ENCODE measurements around the gene CSHL1.
"Not testable (repeated sequence)": the region's sequence is repeated elsewhere in the genome, so short reads cannot be mapped to it uniquely, and the experiment has no call there.

CSHL1 gene

DNA sequence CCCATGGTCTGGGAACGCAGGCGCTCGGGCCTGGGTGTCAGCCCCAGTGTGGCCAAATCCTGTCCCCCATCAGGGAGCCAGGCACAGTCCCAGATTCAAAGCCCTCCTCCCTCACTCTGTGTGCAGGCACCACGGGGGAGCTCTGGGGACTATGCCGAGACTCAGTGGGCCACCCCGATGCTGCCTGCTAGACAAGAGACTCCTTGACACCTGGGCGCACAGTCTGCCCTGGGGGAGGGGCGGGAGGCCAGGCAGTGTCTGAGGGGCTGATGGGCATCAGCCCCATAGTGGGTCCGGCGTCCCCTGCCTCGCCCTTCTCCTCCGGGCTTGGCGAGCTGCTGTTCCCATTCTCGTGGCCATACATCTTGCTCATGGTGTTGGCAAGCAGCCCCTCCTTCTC is 29.5 kb upstream of the CSHL1 start:
- no peak overlapping the region for H3K4me3 ChIP-seq (ENCODE audit: low read depth, low read length)

DNA sequence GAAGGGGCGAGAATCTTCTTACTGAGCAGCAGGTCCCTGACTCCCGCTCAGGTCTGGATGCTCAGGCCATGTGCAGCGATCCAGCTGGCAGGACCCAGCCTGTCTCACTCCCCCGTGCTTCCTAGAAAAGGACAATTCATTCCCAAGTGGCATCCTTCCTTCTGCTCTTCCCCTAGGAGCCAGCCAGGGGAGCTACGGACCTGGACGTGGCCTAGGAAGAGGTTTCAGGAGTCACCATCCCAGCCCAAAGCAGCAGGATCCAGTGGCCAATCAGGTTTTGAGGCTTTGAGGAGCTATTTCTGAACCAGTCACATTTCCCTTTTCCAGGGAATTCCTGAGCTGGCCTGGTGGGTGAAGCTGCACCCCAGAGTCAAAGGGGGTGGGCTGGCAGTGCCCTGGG is 28.8 kb upstream of the CSHL1 start:
- no peak overlapping the region for H3K4me3 ChIP-seq (ENCODE audit: low read depth, low read length)

DNA sequence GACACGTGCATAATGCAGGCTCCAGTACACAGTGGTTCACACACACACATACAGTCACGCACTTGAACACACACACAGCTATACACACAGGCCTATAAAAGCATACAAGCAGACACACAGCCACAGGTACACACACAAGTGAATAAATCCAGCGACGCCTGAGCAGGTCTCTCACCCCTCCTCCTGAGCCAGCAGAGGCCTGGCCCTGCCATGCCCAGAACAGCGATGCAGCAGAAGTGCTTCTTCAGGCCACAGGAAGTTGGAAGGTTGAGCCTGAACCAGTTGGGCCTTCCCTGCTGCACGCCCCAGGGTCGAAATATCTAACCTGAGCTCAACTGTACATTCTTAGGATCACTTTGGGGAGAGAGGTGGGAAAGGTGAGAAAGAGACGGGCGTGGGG is 28.3 kb upstream of the CSHL1 start:
- no peak overlapping the region for H3K4me3 ChIP-seq (ENCODE audit: low read depth, low read length)

DNA sequence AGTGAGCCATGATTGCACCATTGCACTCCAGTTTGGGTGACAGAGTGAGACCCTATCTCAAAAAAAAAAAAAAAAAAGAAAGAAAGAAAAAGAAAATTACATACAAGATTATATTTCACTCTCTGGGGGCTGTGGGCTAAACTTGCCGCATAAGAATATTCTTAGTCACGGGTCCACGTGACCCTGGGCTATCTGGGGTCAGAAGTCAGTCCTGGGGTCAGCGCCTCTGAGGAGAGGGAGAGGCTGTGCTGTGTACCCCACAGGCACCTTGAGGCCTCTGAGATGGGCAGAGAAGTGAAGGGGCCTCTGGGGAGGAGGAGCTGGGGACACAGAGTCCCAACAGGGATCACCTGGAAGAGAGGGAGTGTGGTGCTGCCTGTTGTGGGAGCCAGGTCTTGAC is 26.9 kb upstream of the CSHL1 start:
- H3K4me3 ChIP-seq (ENCODE audit: low read depth, low read length), result no peak overlapping the region

DNA sequence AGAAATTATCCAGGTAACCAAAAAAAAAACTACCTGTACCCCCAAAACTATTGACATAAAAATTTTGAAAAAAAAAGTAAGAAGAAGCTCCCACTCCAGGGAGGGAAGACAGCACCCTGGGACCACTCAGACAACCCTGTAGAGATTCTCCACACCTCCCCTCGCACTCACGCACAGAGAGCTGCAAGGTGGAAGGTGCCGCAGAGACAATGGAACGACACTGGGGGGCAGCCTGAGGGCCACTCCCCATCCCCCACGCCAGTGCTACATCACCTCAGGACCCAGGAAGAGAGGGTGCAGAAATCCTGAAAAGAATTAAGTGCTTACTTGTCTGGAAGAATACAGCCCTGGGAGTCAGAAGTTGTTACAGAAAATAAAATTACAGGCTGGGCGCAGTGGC is 26.3 kb upstream of the CSHL1 start:
- H3K4me3 ChIP-seq (ENCODE audit: low read depth, low read length), result no peak overlapping the region

DNA sequence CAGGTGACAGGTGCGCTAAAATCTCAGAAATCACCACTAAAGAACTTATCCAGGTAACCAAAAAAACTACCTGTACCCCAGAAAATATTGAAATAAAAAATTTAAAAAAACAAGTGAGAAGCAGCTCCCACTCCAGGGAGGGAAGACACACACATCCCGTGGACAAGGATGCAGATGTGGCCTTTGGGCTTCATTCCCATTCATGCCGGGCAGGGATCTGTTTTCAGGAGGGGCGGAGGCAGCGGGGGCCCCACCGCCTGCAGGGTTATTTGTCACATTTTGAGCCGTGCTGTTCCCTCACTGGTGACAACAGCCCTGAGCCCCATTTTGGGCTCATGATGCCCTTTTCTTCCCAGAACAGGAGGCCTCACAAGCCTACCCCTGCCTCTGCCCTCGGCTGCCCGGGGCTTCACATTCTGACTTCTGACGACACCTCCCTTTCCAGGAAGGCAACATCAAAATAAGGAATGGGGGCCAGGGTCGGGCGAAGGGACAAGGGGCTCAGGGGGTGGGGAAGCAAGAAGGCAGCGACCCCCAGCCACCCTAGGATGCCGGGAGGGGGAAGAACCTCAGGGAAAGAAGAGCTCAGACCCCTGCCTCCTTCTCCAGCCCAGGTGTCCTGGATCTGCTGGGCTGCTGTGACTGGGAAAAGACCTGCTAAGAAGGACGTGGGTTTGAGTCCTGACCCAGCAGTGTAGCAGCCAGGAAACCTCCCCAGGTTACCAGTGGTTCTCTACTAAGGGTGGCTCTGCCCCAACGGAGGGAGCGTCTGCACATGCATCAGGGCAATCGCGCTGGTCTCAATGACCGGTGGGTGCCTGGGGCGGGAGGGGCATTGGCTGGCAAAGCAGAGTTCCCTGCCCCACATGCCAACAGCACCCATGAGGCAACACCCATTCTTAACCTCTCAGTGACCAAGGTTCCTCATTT is 23.4 kb upstream of the CSHL1 start:
- no peak overlapping the region for H3K4me3 ChIP-seq (ENCODE audit: low read depth, low read length)

DNA sequence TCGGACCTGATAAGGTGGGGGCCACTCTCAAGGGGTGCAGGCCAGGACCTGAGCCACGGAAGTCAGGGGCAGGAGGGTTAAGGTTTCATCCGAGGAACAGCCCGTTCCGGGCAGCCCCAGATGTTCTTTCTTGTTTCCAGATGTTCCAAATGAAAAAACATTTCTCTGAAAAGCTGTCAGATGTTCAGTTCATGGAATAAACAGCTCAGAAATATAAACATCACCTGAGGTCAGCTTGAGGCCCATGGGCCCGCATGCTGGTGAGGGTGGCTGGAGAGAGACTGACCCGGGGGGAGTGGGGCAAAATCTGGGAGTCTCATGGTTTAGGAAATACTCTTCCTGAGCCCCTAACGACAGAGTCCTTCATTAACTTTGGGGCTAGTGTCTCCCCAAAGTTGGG is 22.5 kb upstream of the CSHL1 start:
- H3K4me3 ChIP-seq (ENCODE audit: low read depth, low read length), result no peak overlapping the region

DNA sequence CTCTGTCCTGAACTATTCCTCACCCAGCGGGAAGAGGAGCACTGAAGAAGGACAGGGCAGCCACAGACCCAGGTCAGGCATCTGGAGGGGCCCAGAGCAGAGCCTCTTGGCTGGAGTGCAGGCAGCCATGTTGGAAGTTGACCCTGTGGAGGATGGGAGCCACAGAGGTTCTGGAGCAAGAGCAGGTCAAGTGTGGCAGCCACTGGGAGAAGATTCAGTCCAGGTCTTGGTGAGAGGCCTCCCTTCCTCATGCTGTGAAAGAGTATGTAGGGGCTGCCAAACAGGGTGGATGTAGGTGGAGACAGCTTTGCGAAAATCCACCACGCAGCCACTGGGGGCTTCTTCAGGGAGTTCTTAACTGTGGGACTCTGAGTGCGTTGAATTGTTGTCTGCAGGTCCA is 21.7 kb upstream of the CSHL1 start:
- H3K4me3 ChIP-seq (ENCODE audit: low read depth, low read length), result no peak overlapping the region

DNA sequence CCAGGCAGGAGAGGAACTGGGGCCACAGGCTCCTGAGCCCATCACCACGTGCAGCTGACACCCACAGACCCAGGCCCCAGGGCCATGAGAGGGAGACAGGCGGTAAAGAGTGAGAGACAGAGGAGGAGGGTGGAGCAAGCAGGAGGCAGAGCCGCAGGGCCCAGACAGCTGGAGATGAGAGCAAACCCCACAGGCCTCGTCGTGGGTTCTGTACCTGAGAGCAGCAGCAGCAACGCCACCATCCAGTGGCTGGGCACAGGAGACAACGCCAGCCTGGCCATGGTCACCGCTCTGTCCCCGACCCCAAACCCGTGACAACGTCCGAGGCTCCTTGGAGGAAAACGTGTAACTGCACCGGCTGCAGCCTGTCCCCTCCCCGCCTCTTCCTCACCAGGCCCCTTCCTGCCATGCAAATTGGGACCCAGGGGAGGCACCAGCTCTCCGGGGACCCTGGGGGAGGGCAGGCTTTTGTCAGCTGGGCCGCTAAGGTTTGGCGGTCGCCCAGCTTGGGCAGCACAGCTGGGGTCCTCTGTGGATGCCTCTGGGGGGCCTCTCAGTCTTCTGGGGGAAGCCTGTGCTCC is 21.0 kb upstream of the CSHL1 start, which contains the start of gene CD79B:
CD79B (minus strand) TSS at position 351 of the 581 bp plus-strand sequence; CDS start at position 281, 70 bp downstream.
- H3K4me3 ChIP-seq (ENCODE audit: low read depth, low read length), result no peak within 1 kb of the TSS

DNA sequence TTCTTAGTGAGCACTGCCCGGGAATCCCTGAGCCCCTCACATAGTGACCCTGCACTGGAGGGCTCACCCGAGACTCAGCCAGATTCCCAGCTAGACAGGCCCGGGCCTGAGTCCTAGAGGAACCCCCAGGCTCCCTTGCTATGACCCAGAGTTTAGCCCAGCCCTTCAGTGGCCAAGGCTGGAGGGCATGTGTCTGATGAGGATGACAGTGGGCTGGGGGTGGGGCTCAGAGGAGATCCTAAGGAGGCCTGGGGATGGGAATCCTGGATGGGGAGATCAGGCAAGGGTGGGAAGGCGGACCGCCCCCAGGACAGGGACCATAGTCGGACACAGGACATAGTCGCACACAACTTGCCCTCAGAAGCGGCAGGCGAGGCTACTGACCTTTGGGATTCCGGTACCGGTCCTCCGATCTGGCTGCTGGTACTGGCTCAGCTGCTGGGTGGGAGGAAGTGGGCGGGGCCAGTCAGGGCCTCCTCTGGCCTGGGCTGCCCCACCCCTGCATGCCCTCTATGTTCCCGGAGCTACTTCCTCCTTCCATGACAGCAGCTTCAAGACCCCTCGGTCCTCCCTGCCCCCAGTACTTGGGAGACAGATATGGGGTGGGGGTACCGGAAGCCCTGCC is 20.0 kb upstream of the CSHL1 start:
- no peak overlapping the region for H3K4me3 ChIP-seq (ENCODE audit: low read depth, low read length)

DNA sequence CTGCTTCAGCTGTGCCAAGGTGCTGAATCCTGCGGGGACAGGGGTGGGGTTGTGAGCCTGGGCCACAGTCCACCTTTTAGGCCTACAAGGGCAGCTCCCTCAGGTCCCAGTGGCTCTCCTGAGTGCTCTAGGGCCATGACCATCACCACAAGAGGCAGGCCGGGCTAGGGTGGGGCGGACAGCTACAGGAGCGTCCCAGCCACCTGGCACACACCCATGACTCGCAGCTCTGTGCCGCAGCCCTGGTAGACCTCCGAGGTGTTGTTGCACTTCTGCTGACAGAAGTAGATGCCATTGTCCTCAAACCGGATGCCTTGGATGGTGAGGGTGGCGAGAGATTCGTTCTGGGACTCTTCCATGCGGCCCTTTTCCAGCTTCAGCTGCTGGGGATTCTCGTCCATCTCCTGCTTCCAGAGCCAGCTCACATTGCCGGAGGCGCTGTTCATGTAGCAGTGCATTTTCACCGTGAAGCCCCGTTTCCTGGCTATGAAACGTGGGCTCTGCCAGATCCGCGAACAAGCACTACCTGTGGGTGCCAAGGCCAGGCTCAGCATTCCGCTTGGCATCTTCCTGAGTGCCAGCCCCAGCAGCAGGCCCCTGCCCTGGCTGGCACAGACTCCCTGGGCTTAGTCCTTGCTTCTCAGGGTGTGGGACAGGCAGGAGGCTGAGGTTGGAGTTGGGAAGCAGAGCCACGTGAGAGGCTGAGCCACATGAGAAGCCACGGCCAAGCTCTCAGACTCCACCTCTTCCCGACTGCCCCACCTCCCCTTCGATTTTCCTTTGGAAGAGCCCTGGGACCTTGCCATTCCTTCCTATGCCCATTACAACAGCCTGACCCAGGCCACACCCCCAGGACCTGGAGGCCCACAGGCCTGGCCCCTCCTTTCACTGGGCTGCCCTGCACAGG is 19.1 kb upstream of the CSHL1 start:
- no peak overlapping the region for H3K4me3 ChIP-seq (ENCODE audit: low read depth, low read length)

DNA sequence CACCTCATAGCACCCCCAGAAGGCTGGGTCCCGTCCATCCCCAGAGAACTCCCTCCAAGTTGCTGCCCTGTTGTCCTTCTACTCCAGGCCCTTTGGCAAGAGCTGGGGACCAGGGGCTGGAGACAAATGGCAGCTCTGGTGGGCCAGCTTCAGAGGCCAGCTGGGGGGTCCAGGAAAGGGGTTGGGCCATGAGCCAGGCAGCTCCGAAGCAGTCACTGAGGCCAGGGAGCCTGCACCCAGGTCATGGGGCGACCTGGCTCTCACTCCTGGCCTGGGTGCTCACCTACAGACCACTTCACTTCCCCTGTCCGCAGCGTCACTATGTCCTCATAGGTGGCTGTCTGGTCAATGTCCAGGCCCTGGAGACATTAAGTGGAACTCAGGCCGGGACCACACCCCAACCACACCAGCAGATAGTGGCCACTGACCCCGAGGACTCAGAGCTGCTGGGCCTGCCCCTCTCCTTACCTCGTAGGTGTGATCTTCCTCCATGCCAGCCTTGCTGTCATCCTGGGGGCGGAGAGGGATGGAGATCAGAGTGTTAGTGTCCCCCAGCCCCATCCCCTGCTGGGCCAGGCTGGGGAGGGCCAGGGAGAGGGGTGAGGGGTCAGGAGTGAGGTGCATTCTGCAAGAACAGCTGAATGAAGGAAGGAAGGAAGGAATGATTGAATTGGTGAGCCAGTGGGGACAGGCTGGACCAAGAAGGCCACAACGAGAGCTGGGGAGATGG is 18.1 kb upstream of the CSHL1 start:
- H3K4me3 ChIP-seq (ENCODE audit: low read depth, low read length), result no peak overlapping the region

DNA sequence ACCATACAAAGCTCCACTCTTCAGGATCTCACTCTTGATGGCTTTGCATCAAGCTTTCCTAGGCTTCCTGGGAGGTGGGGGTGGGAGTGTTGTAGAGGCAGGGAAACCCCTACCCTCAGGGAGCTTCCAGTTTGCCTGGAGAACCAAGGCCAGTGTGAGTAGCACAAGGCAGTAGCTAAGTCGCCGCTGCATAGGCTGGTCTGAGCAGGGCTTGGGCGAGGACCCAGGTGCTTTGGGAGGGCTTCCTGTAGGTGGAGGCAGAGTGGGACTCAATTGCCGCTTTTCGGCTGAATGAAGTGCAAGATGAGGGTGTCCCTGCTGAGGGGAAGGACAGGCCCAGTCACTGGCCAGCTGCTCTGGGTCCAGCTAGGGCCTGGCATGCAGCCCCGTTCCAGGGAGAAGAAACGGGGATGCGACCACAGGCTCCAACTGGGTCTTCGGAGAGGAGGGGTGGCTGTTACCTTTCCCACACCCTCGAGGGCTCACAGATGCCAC is 17.2 kb upstream of the CSHL1 start:
- H3K4me3 ChIP-seq (ENCODE audit: low read depth, low read length), result no peak overlapping the region

DNA sequence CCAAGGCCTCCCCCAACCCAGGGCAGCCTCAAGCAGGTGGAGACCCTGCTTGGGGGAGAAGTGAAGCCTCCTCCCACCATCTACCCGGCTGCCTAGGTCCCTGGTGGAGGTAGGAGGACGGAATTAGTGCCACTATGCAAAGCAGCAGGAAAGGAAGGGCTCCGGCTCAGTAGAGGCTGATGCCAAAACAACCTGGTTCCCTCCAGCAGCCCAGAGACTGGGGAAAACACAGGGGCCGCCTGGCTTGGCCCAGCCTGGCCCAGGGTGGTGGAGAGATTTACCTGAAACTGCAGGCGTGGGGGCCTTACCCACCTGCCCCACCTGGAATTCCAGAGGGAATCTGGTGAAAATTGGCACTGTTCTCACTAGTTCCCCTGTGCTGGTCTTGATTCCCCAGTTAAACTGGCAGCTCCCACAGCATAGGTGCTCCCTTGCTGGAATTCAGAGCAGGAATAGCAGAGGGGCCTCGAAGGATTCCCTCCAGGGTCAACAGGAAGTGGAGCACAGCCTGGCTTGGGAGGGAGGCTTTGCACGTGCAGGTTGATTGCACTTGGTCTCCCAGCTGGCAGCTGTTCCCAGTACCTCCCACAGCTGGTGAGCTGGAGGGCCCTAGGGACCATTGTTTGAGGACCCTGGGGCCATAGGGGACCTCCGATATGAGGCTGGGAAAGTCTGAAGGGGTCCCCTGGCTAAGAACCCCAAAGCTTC is 16.6 kb upstream of the CSHL1 start:
- H3K4me3 ChIP-seq (ENCODE audit: low read depth, low read length), result no peak overlapping the region

DNA sequence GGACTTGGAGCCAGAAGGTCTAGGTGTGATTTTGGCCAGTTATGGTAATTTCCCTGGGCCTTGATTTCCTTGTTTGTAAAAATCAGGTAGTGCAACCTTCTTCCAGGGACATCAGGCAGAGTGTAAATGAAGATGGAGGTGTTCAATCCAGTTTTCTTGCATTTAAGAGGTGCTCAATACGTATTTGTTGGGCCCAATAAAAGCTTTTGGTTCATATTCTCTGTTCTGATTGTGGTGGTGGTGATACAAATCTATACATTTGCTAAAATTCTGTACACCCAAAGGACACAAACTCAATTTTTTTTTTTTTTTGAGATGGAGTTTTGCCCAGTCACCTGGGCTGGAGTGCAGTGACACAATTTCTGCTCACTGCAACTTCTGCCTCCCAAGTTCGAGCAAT is 15.1 kb upstream of the CSHL1 start:
- no peak overlapping the region for H3K4me3 ChIP-seq (ENCODE audit: low read depth, low read length)

DNA sequence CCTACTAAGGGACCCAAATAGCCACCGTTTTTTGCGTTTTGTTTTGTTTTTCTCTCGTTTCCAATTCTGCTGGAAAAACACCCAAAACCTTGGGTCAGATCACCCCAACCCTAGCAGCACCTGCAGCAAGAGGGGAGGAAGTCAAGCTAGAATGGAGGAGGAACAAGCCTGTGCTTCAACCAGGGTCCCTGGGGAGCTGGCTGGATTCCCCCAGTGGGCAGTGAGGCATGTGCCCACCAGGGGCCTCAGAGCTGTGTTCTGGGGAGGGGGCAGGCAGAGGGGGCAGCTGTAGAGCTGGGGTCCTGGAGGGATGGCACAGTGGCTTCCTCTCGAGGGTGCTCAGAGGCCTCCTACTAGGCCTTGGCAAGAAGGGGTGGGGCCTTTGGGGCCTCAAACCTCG is 14.6 kb upstream of the CSHL1 start:
- H3K4me3 ChIP-seq (ENCODE audit: low read depth, low read length), result no peak overlapping the region

DNA sequence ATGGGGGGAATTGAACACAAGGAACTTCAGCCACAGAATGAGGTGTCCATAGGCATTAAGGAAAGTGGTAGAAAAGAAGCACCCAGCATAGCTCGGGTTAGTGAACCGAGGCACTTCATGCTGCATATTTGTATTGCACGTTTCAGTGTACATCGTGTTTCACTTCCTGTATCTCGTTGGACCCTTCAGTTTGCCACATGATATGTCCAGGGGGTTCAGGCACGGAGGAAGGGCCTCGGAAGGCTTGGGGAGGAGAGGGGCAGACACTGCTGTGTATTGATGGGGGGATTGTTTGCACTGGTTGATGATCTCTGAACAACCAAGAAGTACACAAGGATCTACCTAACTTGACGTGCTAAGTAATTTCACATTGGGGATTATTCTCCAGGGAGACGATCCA is 11.3 kb upstream of the CSHL1 start:
- H3K4me3 ChIP-seq (ENCODE audit: low read depth, low read length), result not testable (repeated sequence)

DNA sequence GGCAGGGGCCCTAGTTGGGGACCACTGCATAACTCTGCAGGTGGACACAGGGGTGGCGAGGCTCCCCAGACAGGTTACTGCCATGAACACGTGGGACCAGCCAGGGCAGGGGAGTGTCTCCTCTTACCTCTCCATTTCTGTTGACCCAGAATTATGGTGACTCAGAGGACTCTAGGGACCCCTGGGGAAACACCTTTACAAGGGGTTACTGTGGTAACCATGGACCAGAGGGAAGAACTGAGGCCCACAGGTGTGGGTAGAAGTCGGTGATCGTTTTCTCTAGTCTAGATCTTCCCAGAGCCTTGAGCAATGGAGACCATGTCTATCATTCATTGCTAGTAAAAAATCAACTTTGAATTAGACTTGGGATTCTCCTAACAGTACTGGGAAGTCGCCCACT is 9.7 kb upstream of the CSHL1 start:
- H3K4me3 ChIP-seq (ENCODE audit: low read depth, low read length), result not testable (repeated sequence)

DNA sequence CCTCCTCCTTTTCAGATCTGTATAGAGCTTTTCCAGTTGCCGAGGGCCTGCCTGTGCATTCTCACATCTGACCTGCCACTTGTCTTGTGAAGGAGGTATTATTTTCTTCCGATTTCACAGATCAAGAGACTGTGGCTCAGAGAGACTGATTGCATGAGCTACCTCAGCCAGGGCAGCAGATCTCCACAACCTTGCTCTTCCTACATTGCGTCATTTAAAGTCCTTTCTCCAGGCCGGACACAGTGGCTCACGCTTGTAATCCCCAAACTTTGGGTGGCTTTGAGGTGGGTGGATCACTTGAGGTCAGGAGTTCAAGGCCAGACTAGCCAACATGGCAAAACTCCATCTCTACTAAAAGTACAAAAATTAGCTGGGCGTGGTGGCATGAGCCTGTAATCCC is 9.0 kb upstream of the CSHL1 start:
- H3K4me3 ChIP-seq (ENCODE audit: low read depth, low read length), result not testable (repeated sequence)

DNA sequence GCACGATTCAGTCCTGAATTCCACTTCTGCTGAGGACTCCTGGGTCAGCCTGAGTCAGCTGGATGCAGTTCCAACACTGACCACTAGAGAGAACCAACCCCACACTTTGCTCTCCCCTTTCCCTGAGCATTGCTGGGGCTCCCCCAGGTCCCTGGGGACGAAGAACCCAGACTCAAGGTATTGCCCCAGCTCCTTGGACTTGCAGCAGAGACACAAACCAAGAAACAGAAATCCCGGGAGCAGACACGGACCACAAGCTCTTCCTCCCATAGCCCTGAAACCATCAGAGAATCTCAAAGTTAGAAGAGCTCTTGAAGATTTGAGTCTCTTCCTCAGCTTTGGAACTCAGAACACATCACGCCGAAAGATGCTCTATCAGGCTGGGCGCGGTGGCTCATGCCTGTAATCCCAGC is 8.3 kb upstream of the CSHL1 start:
- H3K4me3 ChIP-seq (ENCODE audit: low read depth, low read length), result no peak overlapping the region

All from iPS-11a (cell line).